ENCODE data around the gene HMGCS2.

GRCh38 chr1:119778359-119778758, 9.7 kb upstream of the HMGCS2 start:
- TF ChIP-seq CTCF (IDR thresholded peaks at IDR 0.05) (no peak), POLR2A (IDR thresholded peaks at IDR 0.05) (no peak)

Data from thyroid gland (tissue), 4 donors.